ENCODE results near the gene RPS26. TPM values are rescaled to one million over a fixed set of nuclear protein-coding genes. Genes with fewer than 3 reads are reported as not detected.
A peak's percentile ranks its signal among the peaks of the same experiment; 100 is the strongest.

The RPS26 gene
- total and polyA plus RNA-seq, 2 of the 13 experiments (the other 11 are each of a cell fraction or from before 2014, with no cell fraction given) = 150 to 421 TPM

GRCh38 chr12:56001487-56002100 is 40.1 kb upstream of the RPS26 start (continued):
- TF ChIP-seq HNF4G (IDR thresholded peaks at IDR 0.05; ENCODE audit: borderline replicate concordance, low read depth, low read length) = no peak
- TF ChIP-seq HNF4G (CRISPR knock-in tag; IDR thresholded peaks at IDR 0.05; ENCODE audit: borderline replicate concordance, low read depth) = no peak
- TF ChIP-seq ZNF83 (CRISPR knock-in tag; IDR thresholded peaks at IDR 0.05; ENCODE audit: borderline replicate concordance) = no peak
- TF ChIP-seq GFI1 (CRISPR knock-in tag; IDR thresholded peaks at IDR 0.05; ENCODE audit: borderline replicate concordance) = no peak
- TF ChIP-seq ZNF253 (CRISPR knock-in tag; IDR thresholded peaks at IDR 0.05; ENCODE audit: borderline replicate concordance) = no peak
- TF ChIP-seq ZNF251 (CRISPR knock-in tag; IDR thresholded peaks at IDR 0.05) = no peak
- TF ChIP-seq RFXAP (CRISPR knock-in tag; IDR thresholded peaks at IDR 0.05; ENCODE audit: borderline replicate concordance) = no peak
- no peak for TF ChIP-seq SMARCC2 (IDR thresholded peaks at IDR 0.05)
- no peak for TF ChIP-seq MBNL3 (CRISPR knock-in tag; conservative IDR thresholded peaks at IDR 0.05)
- no peak for TF ChIP-seq ZNF780A (CRISPR knock-in tag; IDR thresholded peaks at IDR 0.05)
- no peak for TF ChIP-seq AHR (CRISPR knock-in tag; IDR thresholded peaks at IDR 0.05)
- no peak for TF ChIP-seq ZNF749 (CRISPR knock-in tag; IDR thresholded peaks at IDR 0.05; ENCODE audit: borderline replicate concordance)
- TF ChIP-seq SRSF1 (optimal IDR thresholded peaks at IDR 0.05; ENCODE audit: low read depth, low read length) = no peak
- TF ChIP-seq BRCA1 (CRISPR knock-in tag; IDR thresholded peaks at IDR 0.05) = no peak
- no peak for TF ChIP-seq FUBP1 (CRISPR knock-in tag; IDR thresholded peaks at IDR 0.05; ENCODE audit: borderline replicate concordance)
- TF ChIP-seq ZNF446 (CRISPR knock-in tag; IDR thresholded peaks at IDR 0.05) = no peak
- no peak for TF ChIP-seq MED1 (CRISPR knock-in tag; IDR thresholded peaks at IDR 0.05)
- no peak for TF ChIP-seq ZBTB33 (CRISPR knock-in tag; IDR thresholded peaks at IDR 0.05)
- no peak for TF ChIP-seq ZNF17 (CRISPR knock-in tag; IDR thresholded peaks at IDR 0.05)
- TF ChIP-seq SRF (IDR thresholded peaks at IDR 0.05; ENCODE audit: low read depth, low read length) = no peak
- TF ChIP-seq ZNF180 (CRISPR knock-in tag; IDR thresholded peaks at IDR 0.05; ENCODE audit: borderline replicate concordance, low read depth) = no peak
- TF ChIP-seq ZBTB7B (CRISPR knock-in tag; IDR thresholded peaks at IDR 0.05) = peak; percentile 67; the same call in 1 of the 2 replicates
- TF ChIP-seq HINFP (CRISPR knock-in tag; IDR thresholded peaks at IDR 0.05; ENCODE audit: low read depth) = no peak
- no peak for TF ChIP-seq CTCF (CRISPR knock-in tag; IDR thresholded peaks at IDR 0.05)
